HTERT RPE-1 (cell line): Measurements from ENCODE around the gene PKNOX1.
"Not testable (repeated sequence)": the region's sequence is repeated elsewhere in the genome, so short reads cannot be mapped to it uniquely, and the experiment has no call there.

Experiments used
- in situ Hi-C: fragments of 300-500 bp; cut with MboI; formaldehyde crosslinking; loops from 4 replicates; pipeline ENCODE4 v1.14.3; 2020; ENCODE audit warnings: low sequenced_read_pairs

PKNOX1 gene

GRCh38 chr21:42983103-42983502 lies 8.7 kb downstream of the PKNOX1 start:
- in situ Hi-C loops: no loop called here

- in situ Hi-C loops: no loop called here
These were observed 9.5 kb downstream of the PKNOX1 start for GRCh38 chr21:42983869-42984268.

- in situ Hi-C loops: no loop called here
These were observed 11.9 kb downstream of the PKNOX1 start for GRCh38 chr21:42986125-42986783.

- in situ Hi-C loops: no loop called here
These were observed 14.0 kb downstream of the PKNOX1 start for GRCh38 chr21:42988236-42988965.

- in situ Hi-C loops: not testable (repeated sequence)
These were observed 15.0 kb downstream of the PKNOX1 start for GRCh38 chr21:42989370-42989769.

GRCh38 chr21:42989816-42990650 lies 15.7 kb downstream of the PKNOX1 start:
- in situ Hi-C loops: no loop called here

GRCh38 chr21:42991992-42992740 lies 17.8 kb downstream of the PKNOX1 start:
- in situ Hi-C loops: no loop called here

- in situ Hi-C loops: no loop called here
These were observed 18.8 kb downstream of the PKNOX1 start for GRCh38 chr21:42993051-42993712.

GRCh38 chr21:42997053-42997452 lies 22.7 kb downstream of the PKNOX1 start:
- in situ Hi-C loops: no loop called here

GRCh38 chr21:42997983-42998382 lies 23.6 kb downstream of the PKNOX1 start:
- in situ Hi-C loops: not testable (repeated sequence)

GRCh38 chr21:42999152-42999551 lies 24.8 kb downstream of the PKNOX1 start:
- in situ Hi-C loops: not testable (repeated sequence)

GRCh38 chr21:43000041-43000440 lies 25.7 kb downstream of the PKNOX1 start:
- in situ Hi-C loops: not testable (repeated sequence)

- in situ Hi-C loops: no loop called here
These were observed 27.0 kb downstream of the PKNOX1 start for GRCh38 chr21:43001316-43001715.

GRCh38 chr21:43004926-43005325 lies 30.6 kb downstream of the PKNOX1 start:
- in situ Hi-C loops: no loop called here

GRCh38 chr21:43005635-43006034 lies 31.3 kb downstream of the PKNOX1 start:
- in situ Hi-C loops: no loop called here

GRCh38 chr21:43006051-43006873 lies 31.9 kb downstream of the PKNOX1 start:
- in situ Hi-C loops: not testable (repeated sequence)

GRCh38 chr21:43006874-43007208 lies 32.5 kb downstream of the PKNOX1 start:
- in situ Hi-C loops: no loop called here

GRCh38 chr21:43012596-43012995 lies 38.2 kb downstream of the PKNOX1 start:
- in situ Hi-C loops: no loop called here

- in situ Hi-C loops: no loop called here
These were observed 41.7 kb downstream of the PKNOX1 start for GRCh38 chr21:43015906-43016540.
